A673 (cell line): ENCODE measurements around the gene CDH20.

ENCODE experiments used
- CTCF ChIP-seq: fragments of 300-800, 200-600 bp; sonication (generic); conservative IDR thresholded peaks from 2 replicates; pipeline ENCODE4 v1.5.1; 2017; ENCODE audit warnings: low read depth, mild to moderate bottlenecking, antibody characterized with exemption, low read length, moderate library complexity, mixed read lengths
- EZH2 ChIP-seq: fragments of 200-600 bp; sonication (generic); IDR thresholded peaks from 2 replicates; pipeline ENCODE4 v1.6.1; 2017; ENCODE audit warnings: borderline replicate concordance, low read depth, mild to moderate bottlenecking, mixed read lengths, antibody characterized with exemption, low read length; ENCODE audit not compliant: poor library complexity, severe bottlenecking

- TF ChIP-seq CTCF (no peak), EZH2 (no peak)
These were observed 6.8 kb upstream of the CDH20 start for GRCh38 chr18:61326407-61326806.
